Type B pancreatic cell (in vitro differentiated cells): ENCODE results near the gene RMDN3. TPM values are rescaled to one million over a fixed set of nuclear protein-coding genes. Genes with fewer than 3 reads are reported as not detected.

Experiments used
- DNase-seq: peaks from one replicate; pipeline ENCODE4 v3.0.0; 2021; ENCODE audit warnings: mixed read lengths; ENCODE audit not compliant: unreplicated experiment; ENCODE audit errors: extremely low spot score
- H3K27ac Mint-ChIP-seq: 2 replicates; pipeline ENCODE4 v1.8.0; 2021; ENCODE audit warnings: mild to moderate bottlenecking, mixed read lengths
- H3K27me3 Mint-ChIP-seq: 2 replicates; pipeline ENCODE4 v1.8.0; 2021; ENCODE audit warnings: mixed read lengths
- H3K36me3 Mint-ChIP-seq: 2 replicates; pipeline ENCODE4 v1.8.0; 2021; ENCODE audit warnings: mixed read lengths
- H3K4me1 Mint-ChIP-seq: one replicate; pipeline ENCODE4 v1.8.0; 2021; ENCODE audit warnings: mixed read lengths; ENCODE audit not compliant: unreplicated experiment
- H3K4me3 Mint-ChIP-seq: 2 replicates; pipeline ENCODE4 v1.8.0; 2021; ENCODE audit warnings: mild to moderate bottlenecking, mixed read lengths
- H3K9me3 Mint-ChIP-seq: 2 replicates; pipeline ENCODE4 v1.8.0; 2021; ENCODE audit warnings: mixed read lengths
- total RNA-seq: library from RNA; stranded (reverse); gene quantifications from 2 replicates; pipeline ENCODE4 v1.2.1, GENCODE V29; 2021; ENCODE audit warnings: low replicate concordance
- TF ChIP-seq, protein P1 (sequence below): fragments of 200-600 bp; sonication (generic); conservative IDR thresholded peaks from 2 replicates; pipeline ENCODE4 v1.5.0; 2021; ENCODE audit warnings: antibody characterized with exemption, mild to moderate bottlenecking

Gene RMDN3
- total RNA-seq, 1 donor from 2014 or later = 32.0 TPM

DNA sequence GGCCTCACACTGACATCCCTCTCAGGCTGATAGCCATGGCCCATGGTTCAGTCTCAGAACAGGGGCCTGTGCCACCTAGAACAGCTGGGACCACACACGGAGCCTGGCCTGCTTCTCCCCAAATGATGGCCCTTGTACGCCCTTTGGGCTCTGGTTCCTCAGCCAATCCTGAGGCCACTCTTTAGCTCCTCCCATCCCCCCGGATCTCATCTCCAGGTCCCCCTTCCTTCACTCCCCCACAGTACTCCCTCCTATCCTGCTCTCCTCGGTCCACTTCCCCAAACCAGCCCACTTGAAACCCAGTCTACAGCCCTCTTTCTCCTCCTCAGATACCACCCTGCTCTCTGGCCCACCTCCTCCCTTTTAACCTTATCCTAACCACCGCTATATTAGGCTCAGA lies 34.1 kb upstream of the RMDN3 start:
- Mint-ChIP-seq H3K27me3 (no peaks in the 10 kb centered on the region), H3K4me1 (peaks cover 38% of the 10 kb centered on the region), H3K36me3 (peaks cover 10% of the 10 kb centered on the region), H3K9me3 (no peaks in the 10 kb centered on the region), H3K4me3 (no peak overlapping the region), H3K27ac (peak overlapping the region; percentile 81)
- no peak for DNase-seq
- TF ChIP-seq, protein P1, sequence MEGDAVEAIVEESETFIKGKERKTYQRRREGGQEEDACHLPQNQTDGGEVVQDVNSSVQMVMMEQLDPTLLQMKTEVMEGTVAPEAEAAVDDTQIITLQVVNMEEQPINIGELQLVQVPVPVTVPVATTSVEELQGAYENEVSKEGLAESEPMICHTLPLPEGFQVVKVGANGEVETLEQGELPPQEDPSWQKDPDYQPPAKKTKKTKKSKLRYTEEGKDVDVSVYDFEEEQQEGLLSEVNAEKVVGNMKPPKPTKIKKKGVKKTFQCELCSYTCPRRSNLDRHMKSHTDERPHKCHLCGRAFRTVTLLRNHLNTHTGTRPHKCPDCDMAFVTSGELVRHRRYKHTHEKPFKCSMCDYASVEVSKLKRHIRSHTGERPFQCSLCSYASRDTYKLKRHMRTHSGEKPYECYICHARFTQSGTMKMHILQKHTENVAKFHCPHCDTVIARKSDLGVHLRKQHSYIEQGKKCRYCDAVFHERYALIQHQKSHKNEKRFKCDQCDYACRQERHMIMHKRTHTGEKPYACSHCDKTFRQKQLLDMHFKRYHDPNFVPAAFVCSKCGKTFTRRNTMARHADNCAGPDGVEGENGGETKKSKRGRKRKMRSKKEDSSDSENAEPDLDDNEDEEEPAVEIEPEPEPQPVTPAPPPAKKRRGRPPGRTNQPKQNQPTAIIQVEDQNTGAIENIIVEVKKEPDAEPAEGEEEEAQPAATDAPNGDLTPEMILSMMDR = no peak

DNA sequence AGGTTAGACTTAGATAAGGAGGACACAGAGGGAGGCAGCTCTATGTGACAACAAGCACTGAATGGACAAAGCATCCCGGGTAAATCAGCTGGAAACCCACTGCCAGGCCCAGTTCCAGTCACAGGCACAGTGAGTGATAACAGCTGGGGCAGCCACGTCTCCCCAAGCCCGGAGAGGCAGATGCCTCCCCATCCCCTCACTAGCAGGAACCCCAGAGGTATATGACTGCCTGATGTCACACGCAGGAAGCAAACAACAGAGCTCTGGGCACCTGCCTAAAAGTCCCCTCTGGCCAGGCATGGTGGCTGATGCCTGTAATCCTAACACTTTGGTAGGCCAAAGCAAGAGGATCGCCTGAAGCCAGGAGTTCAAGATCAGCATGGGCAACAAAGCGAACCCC lies 32.9 kb upstream of the RMDN3 start:
- Mint-ChIP-seq H3K4me3 (peak overlapping the region; percentile 39), H3K9me3 (no peaks in the 10 kb centered on the region), H3K36me3 (peaks cover 5% of the 10 kb centered on the region), H3K27ac (peak overlapping the region; percentile 96), H3K4me1 (peaks cover 29% of the 10 kb centered on the region), H3K27me3 (no peaks in the 10 kb centered on the region)
- no peak for DNase-seq
- TF ChIP-seq, protein P1 = no peak

DNA sequence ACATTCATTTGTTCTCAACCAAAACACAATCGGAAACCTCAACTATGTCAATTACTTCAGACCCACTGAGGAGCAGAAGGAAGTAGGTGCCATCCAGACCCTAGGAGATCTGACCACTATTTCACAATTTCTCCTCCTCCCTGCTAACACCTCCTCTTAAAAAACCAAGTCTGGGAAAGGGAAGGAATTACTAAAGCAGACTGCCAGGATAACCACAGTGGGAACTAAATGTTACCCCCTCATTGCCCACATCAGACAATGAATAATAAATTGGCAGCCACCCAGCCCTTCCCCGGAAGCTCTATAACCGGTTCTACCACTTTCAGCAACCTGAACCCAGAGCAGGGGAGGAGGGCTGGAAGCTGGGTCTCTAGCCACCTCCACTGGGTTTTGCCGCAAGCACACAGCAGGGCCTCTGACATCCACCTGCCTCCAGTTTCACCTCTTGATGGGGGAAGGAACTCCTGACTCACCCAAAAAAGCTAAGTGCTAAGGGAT lies 32.3 kb upstream of the RMDN3 start:
- Mint-ChIP-seq H3K9me3 (no peaks in the 10 kb centered on the region), H3K27ac (peak overlapping the region; percentile 96)

DNA sequence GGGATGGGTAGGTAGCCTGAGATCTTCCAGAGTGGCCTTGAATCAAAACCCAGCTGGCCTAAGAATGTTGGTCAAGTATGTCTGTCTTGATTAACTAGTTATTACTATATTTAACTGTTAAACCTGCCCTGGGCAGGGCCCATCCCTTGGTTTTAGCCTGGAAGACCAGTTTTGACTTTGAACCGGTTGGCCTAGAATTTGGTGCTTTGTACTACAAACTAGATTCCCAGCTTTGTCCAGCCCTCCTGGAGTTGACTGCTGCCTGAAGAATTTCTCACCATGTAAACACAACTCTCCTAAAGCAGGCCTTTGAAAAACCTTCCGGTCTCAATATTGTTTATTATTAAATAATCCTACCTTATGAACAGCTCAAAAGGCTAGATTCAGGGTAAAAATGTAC lies 30.8 kb upstream of the RMDN3 start:
- no peaks in the 10 kb centered on the region for H3K9me3 Mint-ChIP-seq
- H3K36me3 Mint-ChIP-seq = no peaks in the 10 kb centered on the region
- no peak for DNase-seq
- H3K4me3 Mint-ChIP-seq = peak overlapping the region; percentile 46
- TF ChIP-seq, protein P1 = no peak
- H3K27me3 Mint-ChIP-seq = no peaks in the 10 kb centered on the region
- H3K27ac Mint-ChIP-seq = peak overlapping the region; percentile 96
- peaks cover 29% of the 10 kb centered on the region for H3K4me1 Mint-ChIP-seq

More for the DNA sequence above, 32.3 kb upstream of the RMDN3 start:
- no peak for DNase-seq
- TF ChIP-seq, protein P1 = no peak
- Mint-ChIP-seq H3K4me3 (peak overlapping the region; percentile 60), H3K4me1 (peaks cover 29% of the 10 kb centered on the region), H3K36me3 (peaks cover 4% of the 10 kb centered on the region), H3K27me3 (no peaks in the 10 kb centered on the region)

DNA sequence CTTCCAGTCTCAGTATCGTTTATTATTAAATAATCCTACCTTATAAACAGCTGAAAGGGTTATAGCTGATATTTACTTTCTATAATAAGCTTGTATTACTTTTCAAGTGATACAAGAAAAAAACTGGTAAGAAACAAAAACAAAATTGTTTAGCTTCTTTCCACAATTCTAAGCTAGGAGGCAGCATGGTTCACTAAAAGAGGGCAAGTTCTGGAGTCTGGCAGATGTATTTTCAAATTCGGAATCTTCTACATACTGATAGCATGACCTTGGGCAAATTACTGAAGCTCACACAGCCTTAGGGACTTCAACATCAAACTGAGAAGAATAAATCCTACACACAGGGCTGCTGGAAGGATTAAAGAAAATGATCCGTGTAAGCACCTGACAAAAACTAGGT lies 30.1 kb upstream of the RMDN3 start:
- TF ChIP-seq, protein P1 = no peak
- Mint-ChIP-seq H3K4me3 (peak overlapping the region; percentile 46), H3K27me3 (no peaks in the 10 kb centered on the region), H3K36me3 (no peaks in the 10 kb centered on the region), H3K27ac (peak overlapping the region; percentile 96), H3K4me1 (peaks cover 29% of the 10 kb centered on the region), H3K9me3 (no peaks in the 10 kb centered on the region)
- DNase-seq = no peak
